ENCODE data around the gene E2F6.

The E2F6 gene

GRCh38 chr2:11435036-11435435, 30.9 kb downstream of the E2F6 start:
- peaks cover 17% of the 10 kb centered on the region for H3K36me3 ChIP-seq
- no peaks in the 10 kb centered on the region for H3K27me3 ChIP-seq (ENCODE audit: insufficient read depth, low read depth, severe bottlenecking)
- no peak for TF ChIP-seq CTCF (IDR thresholded peaks at IDR 0.05; ENCODE audit: low read depth, low read length)
- no peak overlapping the region for H3K27ac ChIP-seq
- DNase-seq: no peak
- H3K9me3 ChIP-seq (ENCODE audit: severe bottlenecking): peaks cover 6% of the 10 kb centered on the region
- H3K4me3 ChIP-seq (ENCODE audit: low read depth, low read length): no peak overlapping the region

GRCh38 chr2:11434443-11434842, 31.5 kb downstream of the E2F6 start:
- DNase-seq: no peak
- Histone ChIP-seq H3K27me3 (ENCODE audit: insufficient read depth, low read depth, severe bottlenecking) (no peaks in the 10 kb centered on the region), H3K4me3 (ENCODE audit: low read depth, low read length) (no peak overlapping the region), H3K36me3 (peaks cover 12% of the 10 kb centered on the region), H3K9me3 (ENCODE audit: severe bottlenecking) (peaks cover 6% of the 10 kb centered on the region), H3K27ac (no peak overlapping the region)
- TF ChIP-seq CTCF (IDR thresholded peaks at IDR 0.05; ENCODE audit: low read depth, low read length): no peak

GRCh38 chr2:11433822-11434221, 32.1 kb downstream of the E2F6 start:
- no peaks in the 10 kb centered on the region for H3K27me3 ChIP-seq (ENCODE audit: insufficient read depth, low read depth, severe bottlenecking)
- no peak for DNase-seq
- no peak for TF ChIP-seq CTCF (IDR thresholded peaks at IDR 0.05; ENCODE audit: low read depth, low read length)
- peaks cover 8% of the 10 kb centered on the region for H3K36me3 ChIP-seq
- H3K9me3 ChIP-seq (ENCODE audit: severe bottlenecking): peaks cover 6% of the 10 kb centered on the region
- no peak overlapping the region for H3K27ac ChIP-seq
- no peak overlapping the region for H3K4me3 ChIP-seq (ENCODE audit: low read depth, low read length)

- Histone ChIP-seq H3K27ac (no peak overlapping the region), H3K9me3 (ENCODE audit: severe bottlenecking) (peaks cover 6% of the 10 kb centered on the region), H3K36me3 (peaks cover 7% of the 10 kb centered on the region), H3K27me3 (ENCODE audit: insufficient read depth, low read depth, severe bottlenecking) (no peaks in the 10 kb centered on the region), H3K4me3 (ENCODE audit: low read depth, low read length) (no peak overlapping the region)
- no peak for TF ChIP-seq CTCF (IDR thresholded peaks at IDR 0.05; ENCODE audit: low read depth, low read length)
- no peak for DNase-seq
These were observed 35.2 kb downstream of the E2F6 start for GRCh38 chr2:11430729-11431128.

- DNase-seq: no peak
These were observed 38.7 kb downstream of the E2F6 start for GRCh38 chr2:11427224-11427623.

More at GRCh38 chr2:11427224-11427623, 38.7 kb downstream of the E2F6 start:
- no peaks in the 10 kb centered on the region for H3K9me3 ChIP-seq (ENCODE audit: severe bottlenecking)
- H3K27ac ChIP-seq: no peak overlapping the region
- no peaks in the 10 kb centered on the region for H3K27me3 ChIP-seq (ENCODE audit: insufficient read depth, low read depth, severe bottlenecking)
- no peak overlapping the region for H3K4me3 ChIP-seq (ENCODE audit: low read depth, low read length)
- no peak for TF ChIP-seq CTCF (IDR thresholded peaks at IDR 0.05; ENCODE audit: low read depth, low read length)
- H3K36me3 ChIP-seq: peaks cover 3% of the 10 kb centered on the region; the same call in 1 of the 2 replicates

Data from WERI-Rb-1 (cell line).